ENCODE data around the gene PFKFB4.

The PFKFB4 gene

GRCh38 chr3:48581621-48582481 is 25.2 kb upstream of the PFKFB4 start:
- DNase-seq, result no peak

GRCh38 chr3:48576647-48577046 is 20.0 kb upstream of the PFKFB4 start:
- DNase-seq, result no peak

- no peak for DNase-seq
Observed at GRCh38 chr3:48575366-48575765, 18.8 kb upstream of the PFKFB4 start.

- DNase-seq, result no peak
Observed at GRCh38 chr3:48573973-48574585, 17.5 kb upstream of the PFKFB4 start.

GRCh38 chr3:48572517-48572916 is 15.9 kb upstream of the PFKFB4 start:
- DNase-seq, result no peak

- DNase-seq, result no peak
Observed at GRCh38 chr3:48571938-48572337, 15.3 kb upstream of the PFKFB4 start.

GRCh38 chr3:48569808-48570450 is 13.3 kb upstream of the PFKFB4 start:
- no peak for DNase-seq

- DNase-seq, result no peak
Observed at GRCh38 chr3:48569400-48569799, 12.8 kb upstream of the PFKFB4 start.

GRCh38 chr3:48568476-48568875 is 11.9 kb upstream of the PFKFB4 start:
- DNase-seq, result no peak

GRCh38 chr3:48567500-48567899 is 10.9 kb upstream of the PFKFB4 start:
- no peak for DNase-seq

- DNase-seq, result no peak
Observed at GRCh38 chr3:48567090-48567489, 10.5 kb upstream of the PFKFB4 start.

GRCh38 chr3:48566401-48566760 is 9.8 kb upstream of the PFKFB4 start:
- DNase-seq, result no peak

- no peak for DNase-seq
Observed at GRCh38 chr3:48565591-48566400, 9.2 kb upstream of the PFKFB4 start.

- DNase-seq, result no peak
Observed at GRCh38 chr3:48565186-48565585, 8.6 kb upstream of the PFKFB4 start.

- no peak for DNase-seq
Observed at GRCh38 chr3:48564667-48565066, 8.1 kb upstream of the PFKFB4 start.

GRCh38 chr3:48564022-48564421 is 7.4 kb upstream of the PFKFB4 start:
- no peak for DNase-seq

GRCh38 chr3:48563382-48563918 is 6.8 kb upstream of the PFKFB4 start, which contains the start of gene UCN2:
Gene UCN2 (minus strand): TSS chr3:48563781. CDS start chr3:48563124, 657 bp downstream.
- DNase-seq, result peak; percentile 39

- DNase-seq, result no peak
Observed at GRCh38 chr3:48562367-48563095, 5.9 kb upstream of the PFKFB4 start.

GRCh38 chr3:48561045-48561736 is 4.6 kb upstream of the PFKFB4 start:
- DNase-seq, result no peak

- no peak for DNase-seq
Observed at GRCh38 chr3:48560648-48561018, 4.0 kb upstream of the PFKFB4 start.

GRCh38 chr3:48558493-48559134 is 2.0 kb upstream of the PFKFB4 start:
- DNase-seq, result peak; percentile 85

Measured in NCI-H524 treated with DMSO at 0.1 percent for 48 hours (cell line).